ENCODE measurements around the gene CLIP1. TPM values are rescaled to one million over a fixed set of nuclear protein-coding genes. Genes with fewer than 3 reads are reported as not detected.

The CLIP1 gene
- total RNA-seq, 2 donors from 2014 or later, result 91.2 to 180 TPM

DNA sequence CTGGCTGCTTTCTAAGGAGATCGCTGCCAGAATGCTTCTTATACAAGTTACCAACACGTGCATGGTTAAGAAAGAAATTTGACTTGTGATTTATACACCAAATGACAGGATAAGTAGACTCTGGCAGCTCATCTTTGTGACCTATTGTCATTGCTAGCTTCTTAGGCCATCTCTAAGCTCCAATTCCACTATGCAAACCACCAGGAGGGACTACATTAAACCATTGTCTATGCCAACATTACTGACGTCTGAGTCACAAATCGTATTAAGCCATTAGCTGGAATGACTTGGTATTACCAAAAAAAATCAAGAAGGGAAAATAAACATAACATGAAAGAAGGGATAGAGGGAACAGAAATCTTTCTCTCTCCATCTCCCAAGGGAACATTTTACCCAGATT lies 140.4 kb downstream of the CLIP1 start:
- peaks cover 11% of the 10 kb centered on the region for H3K36me3 ChIP-seq
- H3K4me1 ChIP-seq (ENCODE audit: control insufficient read depth in 1 of 2, low read depth in 2 of 2), result peaks cover 5 to 6% of the 10 kb centered on the region in 2 donors
- DNase-seq (ENCODE audit: low spot score) (no peak), ATAC-seq (ENCODE audit: insufficient number of reproducible peaks, low FRiP score, low read depth) (no peak)
- no peak overlapping the region for H3K4me3 ChIP-seq
- TF ChIP-seq CTCF (IDR thresholded peaks at IDR 0.05), result no peak
- H3K9me3 ChIP-seq, result no peaks in the 10 kb centered on the region
- no peaks in the 10 kb centered on the region for H3K27me3 ChIP-seq (replicated peaks; ENCODE audit: insufficient read depth)
- no peak overlapping the region for H3K27ac ChIP-seq

GRCh38 chr12:122276242-122276641 lies 146.2 kb downstream of the CLIP1 start:
- TF ChIP-seq CTCF (IDR thresholded peaks at IDR 0.05), result no peak
- H3K4me1 ChIP-seq (ENCODE audit: control insufficient read depth in 1 of 2, low read depth in 2 of 2), result no peaks in the 10 kb centered on the region
- ATAC-seq (ENCODE audit: insufficient number of reproducible peaks, low FRiP score, low read depth) (no peak), DNase-seq (ENCODE audit: low spot score) (no peak)
- no peaks in the 10 kb centered on the region for H3K27me3 ChIP-seq (replicated peaks; ENCODE audit: insufficient read depth)
- no peaks in the 10 kb centered on the region for H3K9me3 ChIP-seq
- no peak overlapping the region for H3K27ac ChIP-seq
- H3K36me3 ChIP-seq, result peaks cover 29% of the 10 kb centered on the region
- no peak overlapping the region for H3K4me3 ChIP-seq

DNA sequence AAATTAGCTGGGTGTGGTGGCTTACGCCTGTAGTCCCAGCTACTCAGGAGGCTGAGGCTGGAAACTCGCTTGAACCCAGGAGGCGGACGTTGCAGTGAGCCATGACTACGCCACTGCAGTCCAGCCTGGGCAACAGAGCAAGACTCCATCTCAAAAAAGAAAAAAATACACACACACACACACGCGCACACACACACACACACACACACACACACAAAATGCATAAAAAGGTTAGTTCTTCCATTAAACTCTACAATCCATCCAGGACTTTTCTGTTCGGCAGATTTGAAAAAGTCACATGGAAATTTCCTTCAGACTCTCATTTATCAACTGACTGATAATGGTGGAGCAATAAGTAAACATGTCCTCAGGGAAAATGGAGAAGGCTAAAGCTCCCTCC lies 147.0 kb downstream of the CLIP1 start:
- Histone ChIP-seq H3K9me3 (no peaks in the 10 kb centered on the region), H3K4me1 (ENCODE audit: control insufficient read depth in 1 of 2, low read depth in 2 of 2) (no peaks in the 10 kb centered on the region), H3K27ac (no peak overlapping the region), H3K4me3 (no peak overlapping the region), H3K36me3 (peaks cover 33% of the 10 kb centered on the region), H3K27me3 (replicated peaks; ENCODE audit: insufficient read depth) (no peaks in the 10 kb centered on the region)
- TF ChIP-seq CTCF (IDR thresholded peaks at IDR 0.05), result no peak
- ATAC-seq (ENCODE audit: insufficient number of reproducible peaks, low FRiP score, low read depth) (no peak), DNase-seq (ENCODE audit: low spot score) (no peak)

- ATAC-seq (ENCODE audit: insufficient number of reproducible peaks, low FRiP score, low read depth), result peak; percentile 95
- peaks cover 12% of the 10 kb centered on the region in 2 donors for H3K4me1 ChIP-seq (ENCODE audit: control insufficient read depth in 1 of 2, low read depth in 2 of 2)
- DNase-seq (ENCODE audit: low spot score), result peak; percentile 86
- H3K27me3 ChIP-seq (replicated peaks; ENCODE audit: insufficient read depth), result no peaks in the 10 kb centered on the region
- TF ChIP-seq CTCF (IDR thresholded peaks at IDR 0.05), result no peak
- peak within 1 kb of the TSS; percentile 88 to 89 for H3K27ac ChIP-seq
- peaks cover 22% of the 10 kb centered on the region for H3K36me3 ChIP-seq
- no peaks in the 10 kb centered on the region for H3K9me3 ChIP-seq
- peak within 1 kb of the TSS; percentile 86 for H3K4me3 ChIP-seq
Measured at GRCh38 chr12:122266230-122266901, 156.1 kb downstream of the CLIP1 start, which contains the start of gene VPS33A. Gene VPS33A, minus strand, starts transcription at chr12:122266494. Its CDS starts 86 bp downstream, at chr12:122266408.

DNA sequence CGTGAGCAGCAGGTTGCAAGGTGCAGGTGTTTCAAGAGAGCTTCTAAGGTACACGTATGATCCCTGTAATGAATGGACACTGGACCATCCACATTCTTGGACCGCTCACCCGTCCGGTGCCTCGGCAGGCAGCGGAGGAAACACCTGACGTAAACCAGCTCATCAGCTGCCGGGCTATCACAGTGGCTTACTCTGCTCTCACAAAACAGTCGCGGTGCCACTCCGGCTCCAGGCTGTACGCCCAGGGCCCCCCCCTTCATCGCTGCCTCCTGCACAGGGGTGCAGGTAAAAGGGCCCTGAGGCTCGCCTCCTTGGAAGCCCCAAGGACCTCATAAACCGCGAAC lies 156.6 kb downstream of the CLIP1 start:
- TF ChIP-seq CTCF (IDR thresholded peaks at IDR 0.05), result no peak
- Histone ChIP-seq H3K4me3 (peak overlapping the region; percentile 86), H3K9me3 (no peaks in the 10 kb centered on the region), H3K4me1 (ENCODE audit: control insufficient read depth in 1 of 2, low read depth in 2 of 2) (peaks cover 12% of the 10 kb centered on the region in 2 donors), H3K27me3 (replicated peaks; ENCODE audit: insufficient read depth) (no peaks in the 10 kb centered on the region), H3K27ac (peak overlapping the region; percentile 88 to 89), H3K36me3 (peaks cover 25% of the 10 kb centered on the region)
- no peak for ATAC-seq (ENCODE audit: insufficient number of reproducible peaks, low FRiP score, low read depth)
- DNase-seq (ENCODE audit: low spot score), result no peak

Measured in thoracic aorta (tissue), 2 donors.